Measurements from ENCODE around the gene OR1J1.

DNA sequence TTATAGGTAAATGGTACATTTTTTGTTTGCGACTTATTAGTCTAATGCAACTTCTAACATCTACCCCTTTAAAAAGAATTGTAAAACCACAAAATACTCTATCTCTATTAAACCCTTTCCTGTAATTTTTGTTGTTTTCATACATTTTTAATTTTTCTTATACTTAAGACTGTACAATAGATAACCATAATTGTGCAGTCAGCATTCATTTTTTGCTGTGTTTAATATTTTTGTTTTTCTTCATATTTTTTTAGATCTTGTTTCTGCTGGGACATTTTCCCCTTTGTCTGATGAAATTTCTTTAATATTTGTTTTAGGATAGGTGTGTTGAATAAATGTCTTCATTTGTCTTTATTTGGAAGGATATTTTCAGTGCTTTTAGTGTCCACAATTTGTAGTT is 19.9 kb downstream of the OR1J1 start:
- TF ChIP-seq, protein P1, sequence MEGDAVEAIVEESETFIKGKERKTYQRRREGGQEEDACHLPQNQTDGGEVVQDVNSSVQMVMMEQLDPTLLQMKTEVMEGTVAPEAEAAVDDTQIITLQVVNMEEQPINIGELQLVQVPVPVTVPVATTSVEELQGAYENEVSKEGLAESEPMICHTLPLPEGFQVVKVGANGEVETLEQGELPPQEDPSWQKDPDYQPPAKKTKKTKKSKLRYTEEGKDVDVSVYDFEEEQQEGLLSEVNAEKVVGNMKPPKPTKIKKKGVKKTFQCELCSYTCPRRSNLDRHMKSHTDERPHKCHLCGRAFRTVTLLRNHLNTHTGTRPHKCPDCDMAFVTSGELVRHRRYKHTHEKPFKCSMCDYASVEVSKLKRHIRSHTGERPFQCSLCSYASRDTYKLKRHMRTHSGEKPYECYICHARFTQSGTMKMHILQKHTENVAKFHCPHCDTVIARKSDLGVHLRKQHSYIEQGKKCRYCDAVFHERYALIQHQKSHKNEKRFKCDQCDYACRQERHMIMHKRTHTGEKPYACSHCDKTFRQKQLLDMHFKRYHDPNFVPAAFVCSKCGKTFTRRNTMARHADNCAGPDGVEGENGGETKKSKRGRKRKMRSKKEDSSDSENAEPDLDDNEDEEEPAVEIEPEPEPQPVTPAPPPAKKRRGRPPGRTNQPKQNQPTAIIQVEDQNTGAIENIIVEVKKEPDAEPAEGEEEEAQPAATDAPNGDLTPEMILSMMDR (conservative IDR thresholded peaks at IDR 0.05) = no peak
- no peak for TF ChIP-seq ZFX (IDR thresholded peaks at IDR 0.05)
